Calu3 (cell line): Measurements from ENCODE around the gene CLDND2. TPM values are rescaled to one million over a fixed set of nuclear protein-coding genes. Genes with fewer than 3 reads are reported as not detected.
"Not testable (repeated sequence)": the region's sequence is repeated elsewhere in the genome, so short reads cannot be mapped to it uniquely, and the experiment has no call there.

ENCODE experiments used
- BruUV-seq: library from RNA; stranded (reverse); fragments of 400-500 nt; replicated peaks from 2 replicates; lab custom pipeline; 2021; lab: Mats Ljungman, UMichigan
- CTCF ChIA-PET: fragments of 300-600 bp; sonication (Branson Sonifier 250); formaldehyde crosslinking; loops from one replicate; lab custom pipeline; 2022; ENCODE audit warnings: antibody characterized with exemption; lab: Charles Lee
- DNase-seq: peaks from one replicate; pipeline ENCODE4 v3.0.0; 2022
- H3K27ac Mint-ChIP-seq: one replicate; pipeline ENCODE4 v1.8.0; 2022; ENCODE audit warnings: mixed read lengths; ENCODE audit not compliant: unreplicated experiment
- H3K27me3 Mint-ChIP-seq: one replicate; pipeline ENCODE4 v1.8.0; 2022; ENCODE audit warnings: mixed read lengths; ENCODE audit not compliant: unreplicated experiment
- H3K36me3 Mint-ChIP-seq: one replicate; pipeline ENCODE4 v1.8.0; 2022; ENCODE audit warnings: mild to moderate bottlenecking, moderate library complexity, mixed read lengths; ENCODE audit not compliant: insufficient read depth, unreplicated experiment
- H3K4me1 Mint-ChIP-seq: one replicate; pipeline ENCODE4 v1.8.0; 2022; ENCODE audit warnings: mild to moderate bottlenecking, low read depth, mixed read lengths; ENCODE audit not compliant: unreplicated experiment
- H3K4me3 Mint-ChIP-seq: one replicate; pipeline ENCODE4 v1.8.0; 2022; ENCODE audit warnings: mild to moderate bottlenecking, low read depth, moderate library complexity, mixed read lengths; ENCODE audit not compliant: unreplicated experiment
- H3K9me3 Mint-ChIP-seq: one replicate; pipeline ENCODE4 v1.8.0; 2022; ENCODE audit warnings: low read depth, mixed read lengths; ENCODE audit not compliant: unreplicated experiment
- intact Hi-C: fragments of 100-400 bp; cut with micrococcal nuclease; formaldehyde crosslinking; loops from one replicate; pipeline ENCODE4 v1.10.0; 2022; ENCODE audit not compliant: unreplicated experiment
- total RNA-seq: library from RNA; stranded (reverse); gene quantifications from 2 replicates; pipeline ENCODE4 v1.2.3, GENCODE V29; 2022
- TF ChIP-seq, protein P1 (sequence below): fragments of 200-600 bp; IDR thresholded peaks from one replicate; pipeline ENCODE4 v1.8.0; 2022; ENCODE audit warnings: antibody characterized with exemption; ENCODE audit not compliant: unreplicated experiment

The CLDND2 gene
- total RNA-seq, 1 experiment from 2014 or later, result 1.2 TPM

DNA sequence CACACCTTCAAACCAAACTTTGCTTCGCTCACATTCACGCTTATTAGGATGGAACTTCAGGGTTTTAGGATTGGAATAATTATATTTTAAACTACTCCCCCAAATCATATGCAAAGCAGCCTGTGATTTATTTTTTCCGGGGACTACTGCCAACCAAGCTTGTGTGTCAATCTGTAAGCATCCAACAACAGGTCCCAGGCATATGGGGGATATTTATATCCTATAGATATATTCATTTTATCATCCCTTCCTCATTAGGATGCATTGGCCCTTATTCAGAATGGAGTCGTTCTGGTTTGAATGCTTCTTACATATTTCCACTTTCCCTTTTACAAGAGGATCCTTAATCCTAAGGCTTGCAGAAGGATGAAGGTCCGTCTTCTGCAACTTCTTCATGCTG, 30.4 kb upstream of the CLDND2 start:
- H3K27me3 Mint-ChIP-seq, result no peaks in the 10 kb centered on the region
- H3K9me3 Mint-ChIP-seq, result peaks cover 19% of the 10 kb centered on the region
- H3K4me1 Mint-ChIP-seq, result peaks cover 10% of the 10 kb centered on the region
- H3K36me3 Mint-ChIP-seq, result peaks cover 9% of the 10 kb centered on the region
- DNase-seq, result no peak
- TF ChIP-seq, protein P1, sequence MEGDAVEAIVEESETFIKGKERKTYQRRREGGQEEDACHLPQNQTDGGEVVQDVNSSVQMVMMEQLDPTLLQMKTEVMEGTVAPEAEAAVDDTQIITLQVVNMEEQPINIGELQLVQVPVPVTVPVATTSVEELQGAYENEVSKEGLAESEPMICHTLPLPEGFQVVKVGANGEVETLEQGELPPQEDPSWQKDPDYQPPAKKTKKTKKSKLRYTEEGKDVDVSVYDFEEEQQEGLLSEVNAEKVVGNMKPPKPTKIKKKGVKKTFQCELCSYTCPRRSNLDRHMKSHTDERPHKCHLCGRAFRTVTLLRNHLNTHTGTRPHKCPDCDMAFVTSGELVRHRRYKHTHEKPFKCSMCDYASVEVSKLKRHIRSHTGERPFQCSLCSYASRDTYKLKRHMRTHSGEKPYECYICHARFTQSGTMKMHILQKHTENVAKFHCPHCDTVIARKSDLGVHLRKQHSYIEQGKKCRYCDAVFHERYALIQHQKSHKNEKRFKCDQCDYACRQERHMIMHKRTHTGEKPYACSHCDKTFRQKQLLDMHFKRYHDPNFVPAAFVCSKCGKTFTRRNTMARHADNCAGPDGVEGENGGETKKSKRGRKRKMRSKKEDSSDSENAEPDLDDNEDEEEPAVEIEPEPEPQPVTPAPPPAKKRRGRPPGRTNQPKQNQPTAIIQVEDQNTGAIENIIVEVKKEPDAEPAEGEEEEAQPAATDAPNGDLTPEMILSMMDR, result no peak
- no peak overlapping the region for H3K27ac Mint-ChIP-seq
- H3K4me3 Mint-ChIP-seq, result no peak overlapping the region
- no TSS peak for BruUV-seq
- CTCF ChIA-PET, result interaction anchor here (1.8 kb wide), 1 partner anchor 8 kb away, joined by 13 read pairs; no protein-coding TSS in a partner anchor
- intact Hi-C loops, result no loop called here

DNA sequence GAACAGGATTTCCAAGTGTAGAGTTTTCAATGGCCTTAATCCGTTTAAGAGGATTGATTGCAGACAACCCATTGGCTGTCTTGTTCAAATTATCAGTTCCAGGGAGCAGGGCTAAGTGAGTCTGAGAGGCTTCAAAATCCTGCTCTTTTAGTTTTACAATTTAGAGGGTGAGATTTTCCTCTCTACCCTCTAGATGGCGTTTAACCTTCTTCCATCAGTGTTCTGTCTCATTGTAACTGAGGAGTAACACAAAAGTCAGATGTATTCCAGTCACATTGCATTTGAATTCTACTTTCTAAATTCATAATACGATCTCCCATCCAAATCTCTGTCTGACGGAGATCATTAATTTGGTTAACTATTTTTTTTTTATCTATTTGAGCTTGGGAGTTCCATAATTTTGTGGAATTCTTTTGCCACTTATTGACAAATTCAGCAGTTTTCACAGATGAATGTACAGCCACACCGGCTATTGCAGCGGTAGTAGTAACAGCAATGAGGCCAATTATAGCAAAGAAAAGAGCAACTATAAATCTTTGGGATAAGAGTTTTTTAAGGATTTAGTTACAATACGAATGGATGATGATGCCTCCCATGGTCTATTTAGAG, 29.4 kb upstream of the CLDND2 start:
- peaks cover 14% of the 10 kb centered on the region for H3K9me3 Mint-ChIP-seq
- H3K4me3 Mint-ChIP-seq, result no peak overlapping the region
- CTCF ChIA-PET, result interaction anchor here (0.6 to 1.8 kb wide), 2 partner anchors 9 to 259 kb away, joined by 3 to 13 read pairs; no protein-coding TSS in a partner anchor
- no peaks in the 10 kb centered on the region for H3K27me3 Mint-ChIP-seq
- intact Hi-C loops, result loop anchor here (1.0 kb wide), 1 partner anchor 259 kb away; no protein-coding TSS in a partner anchor
- peaks cover 16% of the 10 kb centered on the region for H3K36me3 Mint-ChIP-seq
- H3K4me1 Mint-ChIP-seq, result peaks cover 10% of the 10 kb centered on the region
- BruUV-seq, result no TSS peak
- no peak overlapping the region for H3K27ac Mint-ChIP-seq
- TF ChIP-seq, protein P1, result peak; percentile 21
- no peak for DNase-seq

DNA sequence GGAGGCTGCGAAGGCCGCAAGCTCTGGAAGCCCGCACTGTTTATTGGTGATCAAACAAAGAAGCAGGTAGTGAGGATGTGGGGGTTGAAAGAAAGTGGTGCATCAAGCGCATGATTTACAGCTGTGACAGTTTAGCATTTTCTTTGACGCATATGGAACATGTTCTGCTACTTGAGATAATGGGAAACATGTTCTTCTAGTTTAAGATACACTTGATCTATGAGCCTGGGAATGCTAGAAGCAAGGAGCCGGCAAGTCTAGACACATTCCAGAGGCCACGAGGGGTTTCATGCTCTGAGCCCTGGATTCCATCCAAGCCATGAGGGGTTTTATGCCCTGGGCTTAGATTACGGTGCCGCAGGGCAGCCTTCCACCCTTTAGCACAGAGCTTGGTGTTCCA, 28.6 kb upstream of the CLDND2 start:
- intact Hi-C loops, H3K9me3 Mint-ChIP-seq, DNase-seq, H3K27me3 Mint-ChIP-seq, H3K27ac Mint-ChIP-seq, BruUV-seq, H3K4me3 Mint-ChIP-seq, H3K4me1 Mint-ChIP-seq, CTCF ChIA-PET: not testable (repeated sequence)
- peaks cover 16% of the 10 kb centered on the region for H3K36me3 Mint-ChIP-seq

DNA sequence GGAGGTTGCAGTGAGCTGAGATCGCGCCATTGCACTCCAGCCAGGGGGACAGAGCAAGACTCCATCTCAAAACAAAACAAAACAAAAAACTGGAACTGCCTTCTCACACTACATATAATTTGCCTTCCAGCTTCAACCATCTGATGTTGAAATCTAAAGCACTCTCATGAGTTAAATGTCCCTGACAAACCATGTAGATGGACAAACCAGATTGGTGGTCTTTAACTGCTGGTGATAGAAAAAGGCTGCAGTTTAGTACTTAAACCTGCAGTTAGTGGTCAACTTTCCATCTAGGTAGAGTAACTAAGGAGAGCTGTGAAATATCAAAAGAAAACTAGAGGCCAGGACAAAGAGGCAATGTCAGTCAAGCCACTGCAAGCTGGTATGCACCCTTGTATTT, 27.4 kb upstream of the CLDND2 start:
- peaks cover 16% of the 10 kb centered on the region for H3K36me3 Mint-ChIP-seq
- no peak overlapping the region for H3K4me3 Mint-ChIP-seq
- H3K9me3 Mint-ChIP-seq, result peaks cover 3% of the 10 kb centered on the region
- intact Hi-C loops, result no loop called here
- TF ChIP-seq, protein P1, result no peak
- no peak overlapping the region for H3K27ac Mint-ChIP-seq
- no peak for DNase-seq
- no TSS peak for BruUV-seq
- no peaks in the 10 kb centered on the region for H3K27me3 Mint-ChIP-seq
- CTCF ChIA-PET, result interaction anchor here (0.7 kb wide), 1 partner anchor 42 kb away, joined by 4 read pairs; no protein-coding TSS in a partner anchor
- peaks cover 10% of the 10 kb centered on the region for H3K4me1 Mint-ChIP-seq
